ENCODE data around the gene COBLL1.

Gene COBLL1

GRCh38 chr2:164710837-164711765, 130.5 kb downstream of the COBLL1 start:
- DNase-seq (ENCODE audit: low read depth) = no peak

- DNase-seq (ENCODE audit: low read depth) = peak; percentile 48
Measured at GRCh38 chr2:164710252-164710836, 131.3 kb downstream of the COBLL1 start.

- DNase-seq (ENCODE audit: low read depth) = peak; percentile 52
Measured at GRCh38 chr2:164706522-164706921, 135.1 kb downstream of the COBLL1 start.

- no peak for DNase-seq (ENCODE audit: low read depth)
Measured at GRCh38 chr2:164705412-164706167, 136.0 kb downstream of the COBLL1 start.

- DNase-seq (ENCODE audit: low read depth) = no peak
Measured at GRCh38 chr2:164703915-164704706, 137.5 kb downstream of the COBLL1 start.

- no peak for DNase-seq (ENCODE audit: low read depth)
Measured at GRCh38 chr2:164701565-164701964, 140.1 kb downstream of the COBLL1 start.

- no peak for DNase-seq (ENCODE audit: low read depth)
Measured at GRCh38 chr2:164700390-164700789, 141.2 kb downstream of the COBLL1 start.

GRCh38 chr2:164697688-164698461, 143.7 kb downstream of the COBLL1 start:
- DNase-seq (ENCODE audit: low read depth) = no peak

GRCh38 chr2:164696634-164697033, 145.0 kb downstream of the COBLL1 start:
- DNase-seq (ENCODE audit: low read depth) = no peak

GRCh38 chr2:164694275-164694695, 147.3 kb downstream of the COBLL1 start:
- DNase-seq (ENCODE audit: low read depth) = no peak

- no peak for DNase-seq (ENCODE audit: low read depth)
Measured at GRCh38 chr2:164693834-164694233, 147.8 kb downstream of the COBLL1 start.

- no peak for DNase-seq (ENCODE audit: low read depth)
Measured at GRCh38 chr2:164693390-164693789, 148.2 kb downstream of the COBLL1 start.

- no peak for DNase-seq (ENCODE audit: low read depth)
Measured at GRCh38 chr2:164692958-164693357, 148.7 kb downstream of the COBLL1 start.

GRCh38 chr2:164692114-164692513, 149.5 kb downstream of the COBLL1 start:
- DNase-seq (ENCODE audit: low read depth) = no peak

GRCh38 chr2:164691346-164691887, 150.2 kb downstream of the COBLL1 start:
- no peak for DNase-seq (ENCODE audit: low read depth)

- no peak for DNase-seq (ENCODE audit: low read depth)
Measured at GRCh38 chr2:164690361-164690760, 151.3 kb downstream of the COBLL1 start.

GRCh38 chr2:164688896-164689419, 152.7 kb downstream of the COBLL1 start:
- DNase-seq (ENCODE audit: low read depth) = no peak

GRCh38 chr2:164681009-164681408, 160.6 kb downstream of the COBLL1 start:
- no peak for DNase-seq (ENCODE audit: low read depth)

GRCh38 chr2:164678631-164679149, 162.9 kb downstream of the COBLL1 start:
- no peak for DNase-seq (ENCODE audit: low read depth)

GRCh38 chr2:164677733-164678132, 163.9 kb downstream of the COBLL1 start:
- no peak for DNase-seq (ENCODE audit: low read depth)

All from non-pigmented ciliary epithelial cell (primary cell).